Measurements from ENCODE around the gene TAF8.

GRCh38 chr6:42012501-42013133 lies 37.7 kb upstream of the TAF8 start:
- TF ChIP-seq POLR2AphosphoS5 (IDR thresholded peaks at IDR 0.05; ENCODE audit: borderline replicate concordance, low read depth, low read length): no peak
- TF ChIP-seq EZH2 (IDR thresholded peaks at IDR 0.05): no peak

Measured in SK-N-MC (cell line).